ENCODE results near the gene PRKCZ.

PRKCZ gene

DNA sequence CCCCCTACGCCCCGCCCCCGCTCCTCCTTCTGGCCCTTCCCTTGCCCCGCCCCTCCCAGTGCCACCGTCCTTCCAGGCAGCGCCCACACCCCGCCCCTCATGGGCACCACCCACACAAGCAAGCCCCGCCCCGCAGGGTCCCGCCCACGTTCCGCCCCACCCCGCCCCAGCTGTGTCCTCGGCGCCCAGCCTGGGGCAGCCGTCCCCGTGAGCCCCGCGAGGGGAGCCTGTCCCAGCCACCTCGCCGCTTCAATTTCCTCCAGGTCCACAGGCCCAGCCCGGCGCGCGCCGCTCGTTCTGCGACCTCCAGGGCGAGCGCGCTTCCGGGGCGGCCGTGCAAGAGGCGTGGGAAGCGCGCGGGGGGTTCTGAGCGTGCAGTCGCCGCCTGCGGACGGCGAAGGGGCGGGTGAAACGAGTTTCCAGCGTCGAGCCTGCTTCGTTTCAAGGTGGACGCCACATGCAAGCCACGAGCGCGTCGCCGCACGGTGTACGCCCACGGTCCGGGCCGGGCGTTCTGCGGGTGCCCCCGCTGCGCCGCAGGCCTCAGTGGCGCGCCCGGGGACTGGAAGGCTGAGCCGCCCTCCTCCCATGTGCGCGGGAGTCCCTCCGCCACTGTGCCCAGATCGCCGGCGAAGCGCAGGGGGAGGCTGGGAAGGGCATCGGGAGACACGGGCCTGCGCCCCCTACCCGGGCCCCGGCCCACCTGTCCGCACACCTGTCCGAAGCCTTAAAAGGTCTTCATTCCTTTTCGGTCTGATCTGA lies 155.2 kb downstream of the PRKCZ start:
- DNase-seq (ENCODE audit: low spot score) (no peak), FAIRE-seq (no peak)

DNA sequence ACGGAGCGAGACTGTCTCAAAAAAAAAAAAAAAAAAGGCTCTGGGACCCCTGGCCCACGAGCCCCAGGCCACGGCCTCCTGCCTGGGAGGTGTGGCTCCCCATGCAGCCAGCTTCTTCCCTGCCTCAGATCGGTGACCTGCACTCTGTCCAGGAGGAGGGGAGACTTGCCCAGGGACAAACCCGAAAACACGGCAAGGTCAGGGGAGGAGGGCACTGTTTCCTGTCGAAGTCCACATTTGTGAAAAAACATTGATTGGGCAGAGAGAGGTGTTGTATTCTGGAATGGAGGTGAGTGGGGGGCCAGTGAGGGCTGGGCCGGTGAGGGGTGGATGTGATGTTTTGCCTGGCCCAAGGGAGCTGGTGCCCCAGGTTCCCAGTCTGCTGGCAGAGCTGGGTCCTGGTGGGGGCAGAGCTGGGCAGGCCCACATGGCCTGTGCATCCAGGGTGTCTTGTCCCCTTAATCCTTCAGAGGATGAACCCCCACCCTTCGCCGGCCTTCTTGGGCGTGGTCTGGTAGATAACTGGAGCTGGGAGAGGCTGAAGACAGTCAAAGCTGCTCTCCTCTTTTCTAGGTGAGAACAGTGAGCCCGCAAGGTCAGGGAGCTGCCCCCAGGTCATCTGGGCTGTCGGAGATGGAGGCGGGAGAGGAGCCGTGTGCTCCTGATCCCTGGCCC lies 156.7 kb downstream of the PRKCZ start:
- FAIRE-seq (no peak), DNase-seq (ENCODE audit: low spot score) (no peak)

DNA sequence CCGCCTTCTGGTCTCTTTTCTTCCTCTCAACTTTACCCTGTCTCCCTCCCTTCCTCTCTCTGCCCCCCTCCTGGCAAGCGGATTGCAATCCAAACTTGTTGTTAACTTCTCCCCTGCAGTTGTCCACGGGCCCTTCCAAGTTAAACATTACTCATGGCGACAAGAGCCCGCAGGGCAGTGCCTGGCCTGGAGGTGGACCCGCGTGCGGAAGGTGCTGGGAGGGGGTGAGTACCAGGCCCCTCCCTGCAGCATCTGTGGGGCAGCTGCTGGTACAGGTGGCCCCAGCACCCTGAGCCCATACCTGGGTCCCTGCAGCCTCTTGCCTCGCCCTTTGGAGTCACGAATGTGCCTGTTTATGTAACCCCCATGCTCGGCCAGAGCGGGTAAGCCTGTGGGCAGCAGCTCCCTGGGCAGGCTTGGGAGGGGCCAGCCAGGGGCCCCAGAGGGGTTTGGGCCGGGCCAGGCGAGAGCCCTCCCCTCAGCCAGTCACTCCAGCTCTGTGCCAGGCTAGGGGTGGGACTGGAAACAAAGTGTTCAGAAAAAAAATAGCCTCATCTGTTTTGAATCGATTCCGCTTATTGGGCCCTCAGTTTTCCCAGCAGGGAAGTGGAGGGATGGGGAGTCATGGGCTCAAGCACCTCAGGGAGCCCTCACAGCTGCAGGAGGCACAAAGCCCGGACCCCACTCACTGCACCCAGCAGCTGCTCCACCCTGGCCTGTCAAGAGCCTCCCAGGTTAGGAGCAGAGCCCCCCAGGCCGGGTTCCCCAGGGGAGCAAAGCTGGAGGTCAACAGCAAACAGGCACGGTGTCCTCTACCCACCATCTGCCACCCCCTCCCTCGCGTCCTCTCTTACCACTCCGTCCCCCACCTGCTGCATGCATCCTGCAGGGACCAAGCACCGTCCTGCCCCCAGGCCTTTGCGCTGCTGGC lies 158.4 kb downstream of the PRKCZ start:
- FAIRE-seq (no peak), DNase-seq (ENCODE audit: low spot score) (peak; percentile 26)

DNA sequence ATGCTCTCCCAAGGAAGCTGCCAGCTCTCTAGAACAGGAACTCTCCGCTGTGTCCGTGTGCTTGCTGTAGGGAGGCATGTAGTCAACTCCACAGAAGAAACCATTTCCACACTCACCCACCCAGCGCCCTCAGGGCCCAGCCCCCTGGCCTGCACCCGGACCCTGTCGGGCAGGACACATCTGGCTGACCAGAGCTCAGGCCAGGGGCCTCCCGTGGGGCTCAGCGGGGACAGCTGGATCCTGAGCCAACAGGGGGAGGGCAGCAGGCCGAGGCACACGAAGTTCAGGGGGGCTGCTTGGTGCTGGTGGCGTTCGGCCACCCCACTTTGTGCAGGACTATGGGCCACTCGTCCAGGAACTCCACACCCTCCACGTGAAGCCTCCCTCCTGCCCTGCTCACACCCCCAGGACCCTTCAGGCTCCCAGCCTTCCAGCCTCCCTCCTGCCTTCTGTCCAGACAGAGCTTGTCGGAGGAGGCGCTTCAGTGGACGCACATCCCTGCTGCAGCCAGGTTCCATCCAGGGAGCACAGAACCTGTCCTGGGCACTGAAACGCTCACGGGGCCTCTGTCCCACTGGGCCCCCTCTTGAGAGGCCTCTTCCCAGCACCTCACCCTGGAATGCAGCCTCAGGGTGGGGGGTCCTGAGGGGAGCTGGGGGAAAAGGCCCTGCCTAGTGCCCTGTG lies 159.3 kb downstream of the PRKCZ start:
- FAIRE-seq = no peak
- DNase-seq (ENCODE audit: low spot score) = no peak

DNA sequence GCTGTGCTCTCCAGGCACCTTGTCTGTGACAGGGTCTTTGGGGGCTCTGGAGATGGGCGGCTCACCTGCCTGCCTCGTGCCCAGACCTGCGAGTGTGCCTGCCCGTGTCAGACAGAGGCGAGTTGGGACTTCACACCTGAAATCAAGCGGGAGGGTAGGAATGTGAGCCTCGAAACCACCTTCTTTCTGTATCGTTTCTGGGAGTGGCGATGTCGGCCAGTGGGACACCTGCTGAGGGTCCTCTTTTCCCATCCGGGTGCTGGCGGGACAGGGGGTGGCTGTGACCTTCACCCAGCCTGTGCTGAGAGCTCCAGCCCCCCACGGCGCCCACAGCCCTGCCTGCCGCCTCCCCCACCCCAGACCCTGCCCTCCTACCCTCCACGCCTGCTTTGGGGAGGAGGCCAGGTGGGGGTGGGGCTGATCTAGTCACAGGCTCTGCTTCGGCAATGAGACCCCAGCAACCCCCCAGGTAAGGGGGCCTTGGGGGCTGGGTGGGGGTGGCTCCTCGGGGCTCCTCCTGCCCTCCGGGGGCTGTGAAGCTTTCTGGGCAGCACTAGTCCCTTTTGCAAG lies 160.0 kb downstream of the PRKCZ start:
- FAIRE-seq (no peak), DNase-seq (ENCODE audit: low spot score) (no peak)

DNA sequence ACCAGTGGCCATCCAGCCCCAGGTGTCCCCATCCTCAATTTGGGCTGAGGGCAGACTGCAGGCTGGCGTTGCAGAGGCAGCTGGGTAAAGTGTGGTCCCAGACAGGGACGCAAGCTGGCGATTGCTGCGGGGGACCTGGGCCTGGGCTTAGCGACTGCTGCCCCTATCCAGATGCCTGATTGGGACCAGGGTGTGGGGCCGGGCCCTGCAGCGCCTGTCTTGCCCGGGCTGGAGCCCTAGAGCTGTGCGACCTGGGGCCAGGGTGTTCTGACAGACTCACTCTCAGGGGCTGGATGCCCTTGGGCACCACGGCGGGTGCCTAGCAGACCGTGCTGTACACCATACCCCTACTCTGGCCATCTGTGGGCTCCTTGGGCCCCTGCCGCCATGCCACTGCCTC lies 160.6 kb downstream of the PRKCZ start:
- no peak for DNase-seq (ENCODE audit: low spot score)
- no peak for FAIRE-seq

DNA sequence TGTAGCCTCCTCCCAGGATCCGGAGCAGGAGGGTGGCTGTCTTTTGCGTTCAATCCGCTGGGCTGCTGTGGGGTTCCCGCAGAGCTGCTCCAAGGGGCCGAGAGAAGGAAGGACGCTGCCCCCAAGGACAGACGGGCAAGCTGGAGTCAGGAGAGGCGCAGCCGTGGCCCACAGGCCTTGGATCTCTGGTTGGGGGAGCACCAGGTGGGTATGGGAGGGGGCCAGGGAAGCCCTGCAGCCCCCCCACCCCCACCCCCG lies 162.0 kb downstream of the PRKCZ start:
- FAIRE-seq = no peak
- no peak for DNase-seq (ENCODE audit: low spot score)

DNA sequence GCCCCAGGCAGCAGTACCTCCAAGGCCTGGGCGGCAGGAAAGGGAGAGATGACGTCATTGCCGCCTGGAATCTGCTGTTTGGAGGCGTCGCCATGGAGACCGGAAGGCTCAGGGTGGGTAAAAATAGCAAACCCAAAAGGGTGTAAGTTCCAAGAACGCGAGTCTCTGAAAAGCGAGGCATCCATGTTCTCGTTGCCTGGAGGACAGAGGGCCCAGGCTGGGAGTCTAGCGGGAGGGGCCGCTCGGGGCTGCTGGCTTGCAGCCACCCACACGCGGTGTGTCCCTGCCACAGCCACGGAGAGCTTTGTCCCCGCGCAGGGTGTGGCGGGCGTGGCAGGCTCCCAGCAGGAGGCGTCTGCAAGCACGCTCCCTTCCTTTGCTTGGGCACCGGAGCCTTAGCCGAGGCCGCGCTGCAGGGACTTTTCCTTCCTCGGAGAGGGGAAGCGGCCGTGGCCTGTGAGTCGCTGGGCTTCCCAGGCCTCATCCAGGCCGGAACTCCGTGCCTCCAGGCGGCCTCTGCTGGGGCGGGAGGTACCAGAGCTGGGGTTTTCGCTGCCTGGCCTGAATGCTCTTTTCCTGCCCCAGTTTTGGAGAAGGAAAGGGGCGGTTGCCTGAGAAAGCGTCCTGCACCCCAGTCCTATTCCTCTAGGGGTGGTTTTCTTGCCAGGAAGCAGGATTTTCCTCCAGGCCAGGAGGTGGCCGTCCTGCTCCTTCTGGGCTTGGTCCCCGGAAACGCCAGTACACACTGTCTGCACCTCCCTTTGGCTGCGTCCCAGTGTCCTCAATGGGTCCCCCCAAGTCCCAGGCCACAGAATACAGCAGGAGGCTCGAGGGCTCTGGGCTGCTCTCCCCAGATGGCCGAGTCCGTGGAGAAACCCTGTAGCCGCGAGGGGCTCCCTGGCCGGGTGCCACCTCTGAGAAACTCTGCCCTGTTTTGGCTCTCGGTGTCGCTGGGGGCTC lies 162.6 kb downstream of the PRKCZ start:
- DNase-seq (ENCODE audit: low spot score) (peak; percentile 84), FAIRE-seq (no peak)

DNA sequence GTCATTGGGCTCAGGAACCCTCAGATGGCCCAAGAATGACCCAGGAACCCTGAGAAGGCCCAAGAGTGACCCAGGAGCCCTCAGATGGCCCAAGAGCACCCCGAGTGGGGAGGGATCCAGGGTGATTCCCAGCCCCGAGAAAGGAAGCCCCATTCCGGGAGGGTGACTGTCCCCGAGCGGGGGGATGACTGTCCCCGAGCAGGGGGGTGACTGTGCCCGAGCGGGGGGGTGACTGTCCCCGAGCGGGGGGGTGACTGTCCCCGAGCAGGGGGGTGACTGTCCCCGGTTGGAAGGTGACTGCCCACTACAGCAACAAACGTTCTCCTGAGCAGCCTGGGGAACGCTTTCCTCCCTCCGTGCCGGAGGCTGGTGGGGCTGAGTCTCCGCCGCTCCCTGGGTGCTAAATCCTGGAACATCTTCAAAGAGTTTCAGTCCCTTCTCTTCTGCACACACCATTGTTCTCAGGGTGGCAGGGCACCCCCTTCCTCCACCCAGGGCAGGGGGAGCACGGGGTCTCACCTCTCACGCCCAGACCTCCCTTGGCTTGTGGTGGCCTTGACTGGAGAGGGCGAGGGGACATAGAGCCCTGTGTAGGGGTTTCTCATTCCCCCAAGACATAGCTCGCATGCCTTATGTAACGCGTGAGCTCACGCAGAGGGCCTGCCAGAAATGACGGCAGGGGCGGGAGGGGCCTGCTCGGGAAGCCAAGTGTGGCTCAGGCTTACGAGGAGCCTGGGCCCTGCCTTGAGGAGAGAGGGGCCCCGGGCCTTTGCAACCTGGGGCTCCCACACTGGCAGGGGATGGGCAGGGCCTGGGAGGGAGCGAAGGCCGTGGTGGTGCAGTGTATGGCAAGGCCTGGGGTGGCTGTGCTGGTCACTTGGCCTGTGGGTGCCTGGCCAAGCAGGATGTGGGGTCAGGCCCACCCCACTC lies 163.6 kb downstream of the PRKCZ start:
- no peak for DNase-seq (ENCODE audit: low spot score)

DNA sequence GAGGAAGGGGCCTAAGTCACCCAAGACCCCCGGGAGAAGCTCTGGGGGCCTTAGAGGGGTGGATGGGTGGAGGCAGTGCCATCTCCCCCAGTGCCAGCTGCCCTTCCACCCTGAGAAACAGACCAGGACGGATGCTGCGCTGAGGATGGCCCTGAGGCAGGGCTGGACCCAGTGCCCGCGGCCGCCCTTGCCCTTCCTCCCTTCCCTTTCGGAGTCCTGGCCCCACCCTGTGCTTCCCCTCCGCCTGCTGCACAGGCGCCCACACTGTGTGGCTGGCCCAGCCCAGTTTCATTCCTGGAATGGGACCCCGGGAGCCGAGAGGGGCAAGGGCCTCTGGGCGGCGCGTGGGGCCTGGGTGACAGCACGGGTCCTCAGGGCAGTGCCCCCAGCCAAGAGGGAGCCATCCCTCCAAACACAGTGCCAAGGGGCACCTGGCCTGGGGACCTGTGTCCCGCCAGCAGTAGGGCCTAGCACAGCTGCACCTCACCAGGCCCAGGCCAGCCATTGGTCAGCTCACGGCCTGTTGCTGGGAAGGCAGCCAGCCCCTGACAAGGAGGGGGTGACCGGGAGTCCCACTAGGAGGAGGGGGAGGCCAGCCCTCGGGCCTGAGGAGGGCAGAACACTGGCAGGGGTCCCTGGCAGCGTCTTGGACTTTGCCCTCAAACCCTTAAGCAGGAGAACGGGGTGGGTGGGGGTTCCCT lies 164.5 kb downstream of the PRKCZ start:
- DNase-seq (ENCODE audit: low spot score) = no peak
- FAIRE-seq = no peak

More for the DNA sequence above, 163.6 kb downstream of the PRKCZ start:
- no peak for FAIRE-seq

DNA sequence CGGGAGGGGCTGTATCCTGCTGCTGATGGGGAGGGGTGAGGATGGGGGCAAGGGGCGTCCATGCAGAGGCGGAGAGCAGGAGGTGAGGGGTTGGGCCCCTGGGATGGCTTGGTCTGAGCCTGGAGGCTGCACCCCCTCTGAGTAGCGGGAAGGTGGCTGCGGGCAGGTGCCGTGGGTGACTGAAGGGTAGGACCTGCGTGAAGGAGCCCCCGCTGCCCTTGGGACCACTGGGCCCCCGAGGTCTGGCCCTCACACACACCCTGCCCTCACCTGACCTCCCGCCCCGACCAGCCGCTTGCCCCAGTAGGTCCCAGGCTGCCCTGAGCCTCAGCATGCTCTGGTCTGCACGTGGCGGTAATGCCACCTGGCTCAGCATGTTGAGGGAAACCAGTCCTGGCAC lies 165.1 kb downstream of the PRKCZ start:
- no peak for FAIRE-seq
- no peak for DNase-seq (ENCODE audit: low spot score)

DNA sequence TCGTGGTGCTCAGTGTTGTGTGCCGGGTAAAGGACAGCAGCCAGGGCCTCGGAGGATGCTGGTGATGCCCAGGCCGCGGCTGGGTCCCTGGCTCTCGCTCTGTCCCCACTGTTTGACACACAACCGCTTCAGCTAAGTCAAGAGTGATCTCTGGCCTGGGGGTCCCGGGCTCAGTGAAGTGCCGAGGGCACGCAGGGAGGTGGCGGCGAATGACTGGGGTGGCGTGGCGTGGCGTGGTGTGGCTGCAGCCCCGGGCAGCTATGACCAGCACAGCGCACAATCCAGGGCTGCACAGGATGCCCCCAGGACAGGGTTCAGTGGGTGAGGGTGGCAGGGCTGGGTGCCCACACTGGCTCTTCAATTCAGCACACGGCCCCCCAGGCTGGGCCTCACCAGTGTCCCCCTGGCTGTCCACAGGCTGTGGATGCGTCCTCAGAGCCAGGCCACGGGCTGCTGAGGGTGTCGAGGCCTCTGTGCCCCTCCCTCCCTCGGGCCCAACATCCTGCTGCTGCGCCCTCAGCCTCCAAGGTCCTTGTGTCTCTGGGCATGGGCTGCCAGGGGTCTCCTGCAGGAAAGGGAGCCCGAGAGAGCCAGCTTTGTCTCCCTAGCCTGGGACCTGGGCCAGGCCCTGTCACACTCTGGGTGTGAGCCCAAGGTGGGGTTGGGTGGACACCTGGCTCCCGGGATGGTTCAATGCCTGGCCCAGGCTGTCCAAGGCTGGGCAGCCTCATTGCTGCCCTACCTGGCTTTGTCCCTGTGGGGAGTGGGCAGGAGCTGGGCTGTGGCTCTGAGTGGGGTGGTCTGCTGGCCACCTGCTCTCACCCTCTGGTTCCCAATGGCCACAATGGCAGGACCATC lies 165.9 kb downstream of the PRKCZ start:
- no peak for FAIRE-seq
- no peak for DNase-seq (ENCODE audit: low spot score)

DNA sequence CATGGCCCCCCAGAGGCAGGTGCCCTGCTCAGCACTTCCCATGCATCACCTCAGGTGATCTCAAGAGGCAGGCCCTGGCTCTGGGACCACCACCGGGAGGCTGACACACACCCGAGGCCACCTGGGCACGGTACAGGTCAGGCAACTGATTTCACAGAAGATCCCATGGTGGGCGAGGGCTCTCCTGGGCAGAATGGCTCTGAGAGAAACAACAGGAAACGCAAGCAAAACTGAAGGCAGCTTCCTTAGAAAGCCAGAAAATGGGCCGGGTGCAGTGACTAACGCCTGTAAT lies 166.5 kb downstream of the PRKCZ start:
- FAIRE-seq (no peak), DNase-seq (ENCODE audit: low spot score) (no peak)

DNA sequence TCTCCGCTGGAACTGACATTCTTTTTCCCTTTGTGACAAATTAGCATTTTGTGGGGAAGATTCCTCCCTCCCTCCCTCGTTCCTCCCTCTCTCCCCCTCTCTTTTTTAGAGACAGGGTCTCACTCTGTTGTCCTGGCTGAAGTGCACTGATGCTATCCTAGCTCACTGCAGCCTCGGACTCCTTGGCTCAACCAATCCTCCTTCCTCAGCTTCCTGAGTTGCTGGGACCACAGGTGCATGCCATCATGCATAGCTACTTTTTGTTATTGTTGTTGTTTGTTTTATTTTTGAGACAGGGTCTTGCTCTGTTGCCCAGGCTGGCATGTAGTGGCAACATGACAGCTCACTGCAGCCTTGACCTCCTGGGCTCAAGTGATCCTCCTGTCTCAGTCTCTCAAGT lies 171.1 kb downstream of the PRKCZ start:
- FAIRE-seq = no peak
- no peak for DNase-seq (ENCODE audit: low spot score)

DNA sequence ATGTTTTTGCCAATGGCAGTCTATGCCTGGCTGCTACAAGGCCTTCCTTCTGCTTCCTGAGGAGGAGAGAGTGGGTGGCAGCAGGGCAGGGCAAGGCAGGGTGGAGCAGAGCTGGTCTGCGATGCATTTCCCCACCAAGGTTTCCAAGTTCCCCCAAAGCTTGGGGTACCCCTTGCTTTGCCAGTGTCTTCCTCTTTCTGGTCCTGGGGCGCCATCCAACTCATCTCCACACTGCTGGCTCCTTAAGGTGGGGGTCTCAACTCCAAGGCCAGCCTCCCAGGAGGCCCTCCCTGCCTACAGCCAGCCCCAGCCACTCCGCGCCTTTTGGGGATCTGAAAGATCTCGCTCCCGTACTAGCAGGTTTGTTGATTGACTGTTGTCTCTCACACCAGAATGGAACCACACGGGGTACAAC lies 174.0 kb downstream of the PRKCZ start:
- DNase-seq (ENCODE audit: low spot score) (no peak), FAIRE-seq (no peak)

DNA sequence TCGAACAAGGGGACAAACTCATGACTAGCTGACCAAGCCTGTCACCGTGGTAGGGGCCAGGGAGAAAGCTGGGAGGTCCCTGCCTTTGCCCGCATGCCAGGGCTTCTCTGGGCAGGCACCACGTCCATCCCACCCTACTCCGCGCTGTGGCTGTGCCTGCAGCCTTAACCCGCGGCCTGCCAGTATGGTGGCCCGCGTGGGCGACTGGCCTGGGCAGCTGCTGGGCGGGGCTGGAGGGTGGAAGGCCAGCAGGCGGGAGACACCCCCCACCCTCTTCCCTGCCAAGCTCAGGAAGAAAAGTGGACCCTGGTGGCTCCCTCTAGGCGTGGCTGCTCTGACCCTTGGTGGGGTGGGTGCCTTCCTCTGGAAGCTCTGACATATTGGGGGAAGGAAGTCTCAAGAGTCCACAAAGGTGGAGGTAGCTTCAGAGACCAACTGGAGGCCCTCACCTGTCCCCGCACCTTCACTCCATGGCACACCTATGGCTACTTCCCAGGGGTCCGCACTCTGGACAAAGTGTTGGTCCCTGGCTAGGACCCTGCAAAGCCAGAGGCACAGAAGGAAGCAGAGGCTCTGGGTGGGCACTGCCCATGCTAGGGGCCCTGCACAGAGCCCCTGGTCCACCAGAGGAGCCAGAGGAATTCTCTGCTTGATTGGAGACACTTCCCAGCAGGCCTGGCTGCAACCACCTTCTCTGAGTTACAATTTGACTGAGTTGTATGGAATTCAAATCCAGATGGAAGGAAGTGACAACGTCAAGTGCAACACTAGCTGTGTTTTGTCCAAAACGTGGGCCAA lies 174.6 kb downstream of the PRKCZ start:
- DNase-seq (ENCODE audit: low spot score) (no peak), FAIRE-seq (no peak)

Data from urothelium cell line (cell line).